ENCODE data around the gene IFIT2.
A peak's percentile ranks its signal among the peaks of the same experiment; 100 is the strongest.

Gene IFIT2

GRCh38 chr10:89301721-89302445 is at the start of gene IFIT2:
IFIT2 (plus strand) TSS chr10:89302046; CDS start chr10:89302124, 78 bp downstream.
- DNase-seq, result peak; percentile 61

- DNase-seq, result no peak
Observed at GRCh38 chr10:89252225-89252585, 49.6 kb upstream of the IFIT2 start.

- peak; percentile 11 for DNase-seq
Observed at GRCh38 chr10:89255091-89255579, 46.7 kb upstream of the IFIT2 start.

GRCh38 chr10:89255793-89256192 is 46.1 kb upstream of the IFIT2 start:
- DNase-seq, result no peak

- no peak for DNase-seq
Observed at GRCh38 chr10:89256340-89256739, 45.5 kb upstream of the IFIT2 start.

- DNase-seq, result no peak
Observed at GRCh38 chr10:89256962-89257361, 44.9 kb upstream of the IFIT2 start.

- DNase-seq, result no peak
Observed at GRCh38 chr10:89257581-89257980, 44.3 kb upstream of the IFIT2 start.

GRCh38 chr10:89258881-89259280 is 43.0 kb upstream of the IFIT2 start:
- DNase-seq, result no peak

GRCh38 chr10:89262086-89263051 is 39.5 kb upstream of the IFIT2 start:
- DNase-seq, result no peak

- DNase-seq, result no peak
Observed at GRCh38 chr10:89263091-89263490, 38.8 kb upstream of the IFIT2 start.

GRCh38 chr10:89263531-89263930 is 38.3 kb upstream of the IFIT2 start:
- DNase-seq, result no peak

GRCh38 chr10:89266721-89267453 is 35.0 kb upstream of the IFIT2 start:
- DNase-seq, result no peak

- no peak for DNase-seq
Observed at GRCh38 chr10:89269433-89270152, 32.3 kb upstream of the IFIT2 start.

GRCh38 chr10:89270153-89270483 is 31.7 kb upstream of the IFIT2 start:
- DNase-seq, result no peak

- DNase-seq, result no peak
Observed at GRCh38 chr10:89271532-89271931, 30.3 kb upstream of the IFIT2 start.

- no peak for DNase-seq
Observed at GRCh38 chr10:89273680-89274079, 28.2 kb upstream of the IFIT2 start.

GRCh38 chr10:89274928-89275327 is 26.9 kb upstream of the IFIT2 start:
- no peak for DNase-seq

GRCh38 chr10:89275383-89275782 is 26.5 kb upstream of the IFIT2 start:
- no peak for DNase-seq

GRCh38 chr10:89278034-89278535 is 23.8 kb upstream of the IFIT2 start:
- no peak for DNase-seq

- no peak for DNase-seq
Observed at GRCh38 chr10:89278900-89279392, 22.9 kb upstream of the IFIT2 start.

GRCh38 chr10:89279421-89279869 is 22.4 kb upstream of the IFIT2 start:
- peak; percentile 32 for DNase-seq

GRCh38 chr10:89280508-89280907 is 21.3 kb upstream of the IFIT2 start:
- no peak for DNase-seq

Data from hematopoietic multipotent progenitor cell treated with erythropoietin and hydrocortisone succinate and interleukin-3 and kit ligand, for 8 days (in vitro differentiated cells).